Stimulated activated CD8-positive, alpha-beta memory T cell treated with anti-CD3 and anti-CD28 coated beads, Interleukin-12 subunit alpha, Interleukin-12 subunit beta, amount 100 ng/mL, for 4 hours (primary cell): Measurements from ENCODE around the gene CLCNKB.
"Not testable (repeated sequence)": the region's sequence is repeated elsewhere in the genome, so short reads cannot be mapped to it uniquely, and the experiment has no call there.

Experiments used
- DNase-seq: peaks from one replicate; pipeline ENCODE4 v3.0.0-alpha.2; 2020; ENCODE audit warnings: low read depth

Gene CLCNKB

DNA sequence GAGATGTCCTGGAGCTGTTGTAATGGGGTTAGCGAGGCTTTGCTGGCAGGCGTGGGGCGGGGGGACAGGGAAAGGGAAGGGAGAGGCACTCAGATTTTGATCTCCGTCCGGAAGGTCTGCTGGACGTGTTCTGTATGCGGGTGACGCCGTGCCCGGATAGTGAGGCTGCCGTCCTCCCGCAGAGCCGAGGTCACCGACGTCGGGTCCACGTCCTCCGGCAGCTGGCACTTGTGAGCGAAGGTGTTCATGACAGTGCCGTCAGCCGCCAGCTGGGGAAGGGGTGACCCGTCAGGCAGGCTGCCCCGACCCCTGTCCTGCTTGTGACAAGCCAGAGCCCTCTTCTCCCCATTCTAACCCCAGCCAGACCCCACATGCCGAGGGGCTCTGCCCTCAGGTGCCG, 28.1 kb upstream of the CLCNKB start:
- no peak for DNase-seq

DNA sequence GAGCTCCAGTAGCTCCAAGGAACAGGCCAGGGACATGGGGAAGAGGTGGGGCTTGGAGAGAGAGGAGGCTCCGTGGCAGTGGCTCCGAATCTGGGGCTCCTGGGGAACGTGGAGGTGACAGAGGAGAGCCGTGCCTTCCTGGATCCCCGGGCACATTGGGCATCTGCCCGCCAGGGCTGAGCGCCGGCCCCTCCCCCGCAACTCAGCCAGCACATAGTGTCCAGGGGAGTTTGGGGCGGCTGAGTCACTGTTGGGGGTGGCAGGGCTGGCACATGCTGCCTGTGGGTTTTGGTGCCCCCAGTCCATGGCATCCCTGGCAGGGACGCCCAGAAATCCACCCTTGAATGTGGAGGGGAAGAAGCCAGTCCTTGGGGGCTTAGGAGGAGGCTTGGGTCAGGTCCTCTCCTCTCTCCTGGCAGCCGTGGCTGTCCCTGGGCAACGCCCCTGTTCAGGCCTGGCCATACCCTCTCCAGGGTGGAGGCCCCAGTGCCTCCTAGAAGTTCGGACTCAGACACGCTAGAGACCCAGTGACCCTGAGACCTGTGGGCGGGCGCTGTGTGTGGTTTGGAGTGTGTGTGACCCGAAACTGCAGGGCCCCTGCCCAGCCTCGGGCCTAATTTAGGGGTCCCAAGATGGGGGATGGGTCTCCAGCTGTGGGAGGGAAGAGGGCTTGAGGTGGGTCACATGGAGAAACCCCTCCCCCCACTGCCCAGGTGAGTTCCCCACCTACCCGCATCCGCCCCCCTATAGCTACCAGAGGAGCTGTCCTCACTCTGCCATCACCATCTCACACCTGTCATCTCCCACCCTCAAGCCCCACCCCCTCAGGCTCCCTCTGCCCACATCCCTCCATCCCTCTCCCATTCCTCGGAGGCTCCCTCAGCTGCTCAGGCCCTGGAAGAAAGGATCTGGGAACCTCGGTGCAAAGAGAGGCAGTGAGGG, 27.4 kb upstream of the CLCNKB start:
- DNase-seq: no peak

- DNase-seq: no peak
Observed at GRCh38 chr1:16017076-16017460, 26.5 kb upstream of the CLCNKB start.

DNA sequence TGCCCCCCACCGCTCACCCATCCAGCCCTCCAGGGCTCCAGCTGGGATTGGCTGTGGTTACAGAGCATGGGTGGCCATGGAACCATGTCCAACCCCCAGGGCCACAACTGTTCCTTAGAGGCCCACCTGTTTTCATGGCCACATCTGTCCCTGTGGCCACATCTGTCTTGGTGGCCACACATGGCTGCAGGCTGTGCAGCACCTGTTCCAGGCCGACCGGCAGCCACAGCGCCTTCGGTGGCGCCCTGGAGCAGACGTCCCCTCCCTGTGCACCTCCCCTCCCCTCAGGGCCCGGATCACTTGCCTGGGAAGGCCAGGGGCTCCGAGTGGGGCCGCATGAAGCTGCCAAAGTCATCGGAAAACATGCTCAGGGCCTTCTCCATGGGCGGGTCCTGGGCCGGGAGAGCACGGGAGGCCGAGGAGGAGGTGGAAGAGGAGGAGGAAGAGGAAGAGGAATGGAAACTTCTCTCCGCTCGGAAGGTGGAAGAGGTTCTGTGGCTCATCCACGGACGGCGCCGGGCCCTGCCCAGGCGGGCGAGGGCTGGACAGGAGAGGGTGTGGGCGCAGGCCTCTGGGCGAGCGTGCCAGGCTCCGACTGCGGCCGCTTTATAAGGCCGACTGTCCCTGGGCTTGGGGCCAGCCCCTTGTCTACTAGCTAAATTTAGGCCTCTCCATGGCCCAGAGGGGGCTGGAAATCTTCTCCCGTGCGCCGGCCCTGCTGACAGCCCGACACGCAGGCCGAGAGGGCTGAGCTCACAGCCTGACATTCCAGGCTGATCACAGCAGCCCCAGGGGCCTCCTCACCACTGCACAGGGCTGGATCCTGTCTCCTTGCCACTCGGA, 25.9 kb upstream of the CLCNKB start, which contains the start of gene HSPB7:
Gene HSPB7 (minus strand): TSS at position 583 of the 843 bp plus-strand sequence. CDS start 80 bp downstream, at position 503.
- DNase-seq: no peak

DNA sequence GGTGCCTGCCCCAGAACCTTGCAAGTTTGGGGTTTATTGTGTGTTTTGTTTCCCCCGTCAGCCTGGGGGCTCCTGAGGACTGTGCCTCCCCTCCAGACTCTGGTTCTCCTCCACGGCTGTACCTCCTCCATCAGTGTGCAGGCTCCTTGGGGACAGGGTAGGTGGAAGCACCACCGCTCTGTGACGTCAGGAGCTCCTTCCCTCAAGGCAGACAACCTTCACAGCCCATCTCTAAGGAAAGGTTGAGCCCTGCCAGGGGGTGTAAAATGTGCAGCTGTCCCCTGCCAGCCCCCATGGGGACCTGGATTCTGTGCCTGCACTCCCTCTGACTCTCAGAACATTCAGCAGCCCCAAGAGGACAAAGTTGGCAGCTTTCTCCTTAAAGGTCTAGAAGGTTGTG, 25.3 kb upstream of the CLCNKB start:
- DNase-seq: no peak

GRCh38 chr1:16018749-16019643, 24.6 kb upstream of the CLCNKB start:
- no peak for DNase-seq

GRCh38 chr1:16019644-16020277, 23.8 kb upstream of the CLCNKB start:
- DNase-seq: no peak

DNA sequence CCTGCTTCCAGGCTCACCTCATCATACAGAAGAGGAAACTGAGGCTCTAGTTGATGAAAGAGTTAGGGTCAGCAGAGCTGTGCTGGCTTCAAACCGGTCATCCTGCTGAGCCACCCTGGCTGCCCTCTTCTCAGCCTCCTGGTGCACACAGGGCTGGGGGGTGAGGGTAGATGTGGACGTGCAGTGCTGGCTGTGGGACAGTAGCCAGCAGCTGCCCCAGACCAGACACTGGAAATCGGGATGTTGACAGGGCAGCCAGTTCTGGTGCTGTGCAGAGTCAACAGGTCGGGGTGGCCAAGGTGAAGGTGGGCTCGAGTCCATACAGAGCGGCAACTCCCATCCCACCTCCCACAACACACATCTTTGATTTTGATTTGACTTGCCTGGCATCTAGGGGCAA, 23.3 kb upstream of the CLCNKB start:
- DNase-seq: no peak

DNA sequence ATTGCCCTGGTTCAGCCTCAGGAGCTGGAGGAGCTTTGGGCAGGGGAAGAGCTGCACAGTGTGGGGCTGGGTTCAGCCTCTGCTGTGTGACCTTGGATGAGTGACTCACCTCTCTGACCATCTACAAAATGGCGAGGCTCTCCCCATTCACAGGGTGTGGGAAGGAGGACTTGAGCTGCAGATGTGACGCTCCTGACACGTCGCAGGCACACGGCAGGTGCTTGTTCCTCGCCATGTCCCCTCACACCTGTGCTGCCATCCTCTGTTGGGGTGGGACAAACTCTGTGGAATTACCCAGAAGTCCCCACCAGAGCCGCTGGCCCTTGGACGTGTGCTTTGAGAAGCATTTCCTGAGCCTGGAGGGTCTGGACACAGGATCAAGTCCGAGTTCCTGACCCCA, 22.7 kb upstream of the CLCNKB start:
- DNase-seq: not testable (repeated sequence)

- no peak for DNase-seq
Observed at GRCh38 chr1:16021681-16022080, 21.9 kb upstream of the CLCNKB start, which contains the start of gene CLCNKA. TSS of gene CLCNKA (plus strand) at chr1:16022036. CDS start at chr1:16022620, 584 bp downstream.

DNA sequence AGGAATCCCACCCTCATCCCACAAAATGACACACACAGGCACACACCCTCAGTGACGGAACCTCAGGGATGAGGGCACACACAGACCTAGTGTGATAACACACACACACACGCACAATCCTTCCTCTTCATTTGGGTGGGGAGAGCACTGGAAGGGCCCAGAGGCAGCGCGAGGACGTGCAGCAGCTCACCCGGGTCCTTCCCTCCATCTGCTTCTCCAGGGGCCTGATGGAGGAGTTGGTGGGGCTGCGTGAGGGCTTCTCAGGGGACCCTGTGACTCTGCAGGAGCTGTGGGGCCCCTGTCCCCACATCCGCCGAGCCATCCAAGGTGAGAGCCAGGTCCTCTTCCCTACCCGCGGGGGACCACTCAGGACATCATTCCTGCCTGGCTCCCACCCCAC, 21.2 kb upstream of the CLCNKB start:
- no peak for DNase-seq

DNA sequence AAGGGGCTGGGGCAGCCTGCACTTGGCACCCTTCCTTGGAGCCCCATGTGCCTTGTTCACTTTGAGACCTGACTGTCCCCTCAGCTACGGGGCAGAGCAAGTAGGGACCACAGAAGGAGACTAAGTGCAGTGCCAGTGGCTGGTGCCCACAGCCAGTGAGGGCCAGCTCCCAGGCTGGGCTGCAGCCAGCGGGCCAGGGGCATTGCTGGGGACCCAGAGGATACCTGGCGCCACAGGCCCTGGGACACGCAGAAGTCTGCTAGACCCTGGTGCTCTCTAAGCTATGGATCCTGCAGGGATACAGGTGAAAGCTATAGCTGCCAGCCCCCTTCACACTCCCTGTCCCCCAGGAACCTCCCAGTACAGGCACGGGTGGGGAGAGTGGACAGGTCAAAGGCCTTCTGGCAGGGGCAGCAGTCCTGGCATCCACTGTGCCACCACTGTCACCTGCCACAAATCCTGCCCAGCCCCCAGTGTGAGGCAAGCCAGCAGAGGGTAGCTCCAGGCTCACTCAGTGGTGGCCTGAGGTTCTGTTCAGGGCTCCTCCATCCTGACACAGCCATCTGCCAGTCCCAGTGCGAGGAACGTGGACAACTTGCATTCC, 20.4 kb upstream of the CLCNKB start:
- DNase-seq: no peak

DNA sequence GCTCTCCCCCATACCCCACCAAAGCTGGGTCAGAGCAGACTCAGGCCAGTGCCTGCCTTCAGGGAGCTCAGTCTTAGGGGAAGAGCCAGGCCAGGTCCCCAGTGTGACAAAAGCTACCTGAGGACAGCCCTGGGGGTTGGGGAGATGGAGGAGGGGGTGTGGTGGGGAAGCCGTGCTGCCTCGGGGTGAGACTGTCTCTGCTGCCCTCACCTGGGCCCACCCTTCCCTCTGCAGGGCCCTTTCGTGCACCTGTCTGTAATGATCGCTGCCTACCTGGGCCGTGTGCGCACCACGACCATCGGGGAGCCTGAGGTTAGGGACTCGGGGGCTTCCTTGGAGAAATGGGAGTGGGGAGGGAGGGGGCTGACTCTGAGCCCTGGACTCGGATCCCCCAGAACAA, 17.3 kb upstream of the CLCNKB start:
- not testable (repeated sequence) for DNase-seq

GRCh38 chr1:16026723-16027484, 16.7 kb upstream of the CLCNKB start:
- peak; percentile 30 for DNase-seq

DNA sequence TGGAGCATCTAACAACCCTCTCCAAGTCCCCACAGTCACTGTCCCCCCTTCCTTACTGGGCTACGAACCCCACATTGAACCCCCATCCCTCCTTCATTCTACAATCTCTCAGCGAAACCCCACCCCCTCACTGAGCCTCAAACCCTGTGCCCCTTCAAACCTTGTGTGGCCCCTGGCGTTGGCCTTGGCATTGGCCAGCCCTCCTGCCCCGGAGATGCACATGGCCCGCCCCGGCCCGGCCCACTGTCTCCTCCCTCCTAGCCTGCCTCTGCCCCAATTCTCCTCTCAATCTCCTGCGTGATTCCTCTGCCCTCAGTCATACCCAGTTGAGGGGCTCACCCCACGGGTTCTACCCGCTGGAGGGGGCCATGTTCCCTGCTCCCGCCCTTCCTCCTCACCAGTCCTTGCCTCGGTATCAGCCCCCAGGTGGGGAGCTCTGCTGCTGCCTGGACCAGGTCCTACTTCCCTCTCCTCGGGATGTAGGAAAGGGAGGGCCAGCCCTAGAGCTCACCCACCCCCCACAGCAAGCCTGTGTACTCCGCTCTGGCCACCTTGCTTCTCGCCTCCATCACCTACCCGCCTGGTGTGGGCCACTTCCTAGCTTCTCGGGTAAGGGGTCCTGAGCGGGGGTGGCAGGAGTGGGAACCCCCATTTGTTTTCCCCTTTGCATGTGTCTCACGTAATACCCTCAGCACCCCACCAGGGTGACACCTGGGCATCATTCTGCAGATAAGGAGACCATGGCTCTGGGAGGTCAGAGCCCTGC, 15.2 kb upstream of the CLCNKB start:
- no peak for DNase-seq

- not testable (repeated sequence) for DNase-seq
Observed at GRCh38 chr1:16029003-16029268, 14.6 kb upstream of the CLCNKB start.

DNA sequence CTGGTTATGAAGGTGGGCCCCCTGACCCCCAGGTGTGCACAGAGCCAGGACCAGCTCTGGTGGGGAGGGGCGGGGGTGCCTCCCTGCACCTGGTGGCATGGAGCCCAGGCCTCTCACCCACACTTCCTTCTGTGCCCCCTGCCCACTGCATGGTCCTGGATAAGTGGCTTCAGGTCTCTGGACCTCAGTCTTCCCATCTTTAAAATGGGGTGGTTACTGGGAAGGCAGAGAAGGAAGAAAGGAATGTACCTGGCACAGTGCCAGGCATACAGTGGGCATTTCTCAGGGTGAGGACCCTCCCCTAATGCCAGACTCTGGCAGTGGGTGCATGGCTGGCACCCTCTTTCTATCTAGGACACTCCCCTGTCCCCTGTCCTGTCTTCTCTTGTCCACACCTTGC, 14.3 kb upstream of the CLCNKB start:
- DNase-seq: no peak

GRCh38 chr1:16031551-16031950, 12.0 kb upstream of the CLCNKB start:
- no peak for DNase-seq

GRCh38 chr1:16032388-16033102, 11.0 kb upstream of the CLCNKB start:
- peak; percentile 10 for DNase-seq
